LNCaP clone FGC (cell line): ENCODE measurements around the gene ADAMTSL2.

ENCODE experiments used
- DNase-seq: peaks from one replicate; pipeline ENCODE4 v3.0.0-alpha.2; 2011; ENCODE audit warnings: low read depth
- H3K4me3 ChIP-seq: 2 replicates; pipeline ENCODE4 v1.5.1; 2011; ENCODE audit warnings: mild to moderate bottlenecking, low read depth, low read length, control low read depth
- TF ChIP-seq, protein P1 (sequence below): IDR thresholded peaks from 2 replicates; pipeline ENCODE4 v1.5.1; 2012; ENCODE audit warnings: mild to moderate bottlenecking; ENCODE audit not compliant: control insufficient read depth, insufficient read depth; ENCODE audit errors: extremely low read depth

ADAMTSL2 gene

DNA sequence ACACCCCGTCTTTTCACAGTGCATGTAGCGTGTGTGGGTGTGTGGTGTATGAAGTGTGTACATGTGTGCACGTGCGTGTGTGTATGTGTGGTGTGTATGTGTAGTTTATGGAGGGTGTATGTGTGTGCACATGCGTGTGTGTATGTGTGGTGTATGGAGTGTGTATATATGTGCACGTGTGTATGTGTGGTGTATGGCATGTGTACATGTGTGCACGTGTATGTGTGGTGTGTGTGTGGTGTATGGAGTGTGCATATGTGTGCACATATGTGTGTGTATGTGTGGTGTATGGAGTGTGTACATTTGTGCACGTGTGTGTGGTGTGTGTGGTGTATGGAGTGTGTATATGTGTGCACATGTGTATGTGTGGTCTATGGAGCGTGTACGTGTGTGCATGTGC is 22.9 kb upstream of the ADAMTSL2 start:
- TF ChIP-seq, protein P1, sequence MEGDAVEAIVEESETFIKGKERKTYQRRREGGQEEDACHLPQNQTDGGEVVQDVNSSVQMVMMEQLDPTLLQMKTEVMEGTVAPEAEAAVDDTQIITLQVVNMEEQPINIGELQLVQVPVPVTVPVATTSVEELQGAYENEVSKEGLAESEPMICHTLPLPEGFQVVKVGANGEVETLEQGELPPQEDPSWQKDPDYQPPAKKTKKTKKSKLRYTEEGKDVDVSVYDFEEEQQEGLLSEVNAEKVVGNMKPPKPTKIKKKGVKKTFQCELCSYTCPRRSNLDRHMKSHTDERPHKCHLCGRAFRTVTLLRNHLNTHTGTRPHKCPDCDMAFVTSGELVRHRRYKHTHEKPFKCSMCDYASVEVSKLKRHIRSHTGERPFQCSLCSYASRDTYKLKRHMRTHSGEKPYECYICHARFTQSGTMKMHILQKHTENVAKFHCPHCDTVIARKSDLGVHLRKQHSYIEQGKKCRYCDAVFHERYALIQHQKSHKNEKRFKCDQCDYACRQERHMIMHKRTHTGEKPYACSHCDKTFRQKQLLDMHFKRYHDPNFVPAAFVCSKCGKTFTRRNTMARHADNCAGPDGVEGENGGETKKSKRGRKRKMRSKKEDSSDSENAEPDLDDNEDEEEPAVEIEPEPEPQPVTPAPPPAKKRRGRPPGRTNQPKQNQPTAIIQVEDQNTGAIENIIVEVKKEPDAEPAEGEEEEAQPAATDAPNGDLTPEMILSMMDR, result no peak
- no peak for DNase-seq
- no peak overlapping the region for H3K4me3 ChIP-seq

DNA sequence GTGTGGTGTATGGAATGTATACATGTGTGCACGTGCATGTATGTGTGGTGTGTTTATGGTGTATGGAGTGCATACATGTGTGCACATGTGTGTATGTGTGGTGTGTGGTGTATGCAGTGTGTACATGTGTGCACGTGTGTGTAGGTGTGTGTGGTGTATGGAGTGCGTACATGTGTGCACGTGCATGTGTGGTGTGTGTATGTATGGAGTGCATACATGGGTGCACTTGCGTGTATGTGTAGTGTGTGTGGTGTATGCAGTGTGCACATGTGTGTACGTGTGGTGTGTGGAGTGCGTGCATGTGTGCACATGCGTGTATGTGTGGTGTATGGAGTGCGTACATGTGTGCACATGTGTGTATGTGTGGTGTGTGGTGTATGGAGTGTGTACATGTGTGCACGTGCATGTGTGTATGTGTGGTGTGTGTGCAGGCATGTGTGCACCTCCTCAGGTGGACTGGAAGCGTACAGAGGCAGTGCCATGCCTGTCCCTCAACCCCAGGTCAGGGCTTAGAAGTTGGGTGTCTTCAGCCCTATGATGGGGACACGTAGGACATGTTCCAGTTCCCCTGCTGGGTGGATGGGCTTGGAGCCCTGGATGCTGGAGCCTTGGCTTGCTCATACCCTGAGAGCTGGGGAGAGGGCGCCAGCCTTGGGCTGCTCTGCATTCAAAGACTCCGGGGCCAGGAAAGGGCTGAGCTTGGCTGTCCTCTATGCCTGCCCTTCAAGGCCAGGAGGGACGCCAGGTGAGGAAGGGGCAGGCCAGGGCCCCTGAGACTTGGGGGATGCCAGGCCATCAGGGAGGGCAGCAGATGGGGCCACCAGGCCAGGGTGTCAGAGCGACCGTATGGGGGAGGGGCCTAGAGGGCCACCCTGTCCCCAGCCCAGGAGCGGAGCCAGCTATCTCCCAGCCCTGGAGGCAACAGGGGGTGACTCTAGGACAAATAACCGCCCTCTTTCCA is 22.0 kb upstream of the ADAMTSL2 start:
- TF ChIP-seq, protein P1, result no peak
- no peak overlapping the region for H3K4me3 ChIP-seq
- DNase-seq, result no peak

DNA sequence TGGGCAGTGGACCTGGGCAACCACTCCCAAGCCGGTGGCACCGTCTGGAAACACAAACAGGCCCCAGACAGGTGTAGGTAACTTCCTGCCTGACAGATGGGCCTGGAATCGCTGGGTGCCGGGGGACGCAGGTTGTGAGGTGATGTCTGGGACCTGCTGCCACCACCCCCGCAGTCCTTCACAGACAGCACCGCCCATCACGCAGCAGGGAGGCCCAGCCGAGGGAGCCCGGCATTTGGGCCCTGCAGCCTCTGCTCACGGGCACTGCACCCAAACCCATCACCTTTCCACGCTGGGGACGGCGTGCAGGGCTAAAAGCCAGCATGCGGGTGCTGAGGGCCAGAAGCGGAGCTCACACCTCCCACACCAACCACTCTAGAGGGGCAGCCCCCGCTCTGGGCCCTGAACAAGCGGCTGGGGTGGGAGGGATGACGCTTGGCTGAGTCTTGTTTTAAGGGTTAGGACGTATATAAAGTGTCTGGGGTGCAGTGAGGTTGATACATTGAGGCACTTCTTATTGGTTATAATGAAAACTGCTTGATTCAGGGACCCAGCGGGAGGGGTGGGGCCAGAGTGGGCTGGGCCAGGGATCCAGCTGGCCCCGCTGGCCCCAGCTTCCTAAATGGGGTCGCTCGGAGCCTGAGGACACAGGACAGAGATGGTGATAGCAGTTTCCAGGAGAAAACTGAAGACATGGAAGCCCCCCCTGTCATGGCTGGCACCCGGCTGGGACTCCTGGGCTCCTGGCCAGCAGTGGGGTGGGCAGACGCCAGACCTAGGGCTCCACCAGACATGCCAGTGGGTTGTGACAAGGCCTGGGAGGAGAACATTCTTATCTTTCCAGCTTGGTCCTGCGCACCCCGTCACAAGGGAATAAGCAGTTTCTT is 21.0 kb upstream of the ADAMTSL2 start:
- H3K4me3 ChIP-seq, result no peak overlapping the region
- DNase-seq, result no peak
- TF ChIP-seq, protein P1, result no peak

DNA sequence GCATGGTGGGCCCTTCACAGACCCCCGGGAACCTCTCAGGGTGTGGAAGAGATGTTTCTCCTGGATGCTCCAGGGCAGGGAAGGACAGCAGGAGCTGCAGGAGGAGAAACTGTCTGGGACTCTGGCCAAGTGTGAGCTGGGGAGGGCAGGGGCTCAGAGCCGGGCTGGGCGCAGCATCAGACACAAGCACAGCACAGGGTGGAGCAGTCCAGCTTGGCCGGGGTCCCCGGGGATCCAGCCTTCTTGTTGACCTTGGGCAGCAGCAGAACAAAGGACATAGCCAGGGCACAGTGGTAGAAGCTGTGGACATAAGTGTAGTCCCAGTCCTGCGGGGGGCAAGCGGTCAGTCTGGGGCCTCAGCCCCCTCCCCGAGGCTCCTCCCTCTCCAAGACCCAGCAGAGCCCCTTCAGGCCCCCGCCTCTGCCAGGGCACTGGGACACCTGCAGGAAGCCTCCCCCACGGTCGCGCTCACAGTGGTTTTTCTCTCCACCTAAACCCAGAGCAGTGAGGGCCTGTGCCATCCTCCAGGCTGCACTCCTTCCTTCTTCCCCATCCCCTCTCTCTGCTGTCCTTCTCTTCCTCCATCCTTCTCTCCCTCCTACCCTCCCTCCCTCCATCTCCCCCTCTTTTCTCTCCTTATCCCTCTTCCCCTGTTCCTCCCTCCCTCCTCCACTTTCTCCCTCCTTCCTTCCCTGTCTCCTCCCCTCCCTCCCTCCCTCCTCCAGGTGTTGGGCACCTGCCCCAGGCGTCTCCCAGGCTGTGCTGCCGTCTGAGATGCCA is 19.9 kb upstream of the ADAMTSL2 start:
- no peak for DNase-seq
- no peak overlapping the region for H3K4me3 ChIP-seq
- TF ChIP-seq, protein P1, result no peak

DNA sequence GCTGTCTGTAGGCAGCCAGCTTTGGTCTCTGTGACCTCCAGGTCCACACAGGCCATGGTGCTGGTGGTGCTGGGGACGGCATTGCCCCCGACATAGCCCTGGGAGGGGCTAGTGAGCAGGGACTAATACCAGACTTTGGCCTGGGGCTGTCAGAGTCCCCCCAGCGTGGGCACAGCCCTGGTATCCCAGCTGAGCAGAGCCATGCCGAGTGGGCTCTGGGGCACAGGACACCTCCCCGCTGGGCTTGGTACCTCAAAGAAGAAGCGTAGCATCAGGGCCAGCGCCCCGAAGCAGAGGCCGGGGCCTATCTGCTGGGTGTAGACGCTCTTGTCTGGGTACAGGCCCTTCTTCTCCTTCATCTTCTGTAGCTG is 19.3 kb upstream of the ADAMTSL2 start:
- DNase-seq, result no peak
- TF ChIP-seq, protein P1, result no peak
- no peak overlapping the region for H3K4me3 ChIP-seq

DNA sequence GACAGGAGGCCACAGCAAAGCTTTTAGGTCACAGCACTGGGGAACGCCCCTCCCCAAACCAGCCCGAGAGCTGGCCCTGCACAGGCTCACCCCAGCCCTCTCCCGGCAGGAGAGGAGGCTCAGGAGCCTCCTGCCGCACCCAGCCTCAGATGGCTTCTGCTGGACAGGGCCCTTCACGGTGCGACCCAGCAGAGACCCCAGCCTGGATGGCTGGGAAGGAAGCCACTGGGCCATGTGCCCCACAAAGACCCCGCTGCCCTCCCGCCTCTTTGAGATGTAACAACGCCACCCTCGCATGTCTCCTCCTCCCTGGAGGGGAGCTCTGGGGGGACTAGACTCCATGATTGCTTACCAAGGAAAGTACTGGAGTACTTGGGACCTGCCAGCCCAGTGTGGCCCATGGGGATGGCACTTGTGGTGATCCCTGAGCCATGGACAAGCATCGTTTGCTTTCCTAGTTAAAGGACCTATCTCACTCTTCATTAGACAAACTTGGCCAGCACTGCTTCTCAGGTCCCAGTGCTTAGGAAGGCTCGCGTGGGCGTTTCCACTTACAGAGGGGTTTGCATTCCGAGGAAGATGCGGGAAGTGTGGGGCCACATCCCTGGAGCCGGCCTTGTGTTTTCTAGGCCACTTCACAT is 18.8 kb upstream of the ADAMTSL2 start:
- no peak for DNase-seq
- H3K4me3 ChIP-seq, result no peak overlapping the region
- TF ChIP-seq, protein P1, result no peak
